Kidney capillary endothelial cell (primary cell): Measurements from ENCODE around the gene P2RX4.
"Not testable (repeated sequence)": the region's sequence is repeated elsewhere in the genome, so short reads cannot be mapped to it uniquely, and the experiment has no call there.

Experiments
- DNase-seq: peaks from one replicate; pipeline ENCODE4 v3.0.0-alpha.2; 2018; ENCODE audit warnings: low spot score

The P2RX4 gene

GRCh38 chr12:121241156-121241970 lies 31.4 kb downstream of the P2RX4 start:
- DNase-seq: no peak

- DNase-seq: no peak
Measured at GRCh38 chr12:121245031-121245430, 35.1 kb downstream of the P2RX4 start.

- DNase-seq: no peak
Measured at GRCh38 chr12:121245951-121246350, 36.0 kb downstream of the P2RX4 start.

GRCh38 chr12:121246893-121247557 lies 37.1 kb downstream of the P2RX4 start:
- no peak for DNase-seq

- no peak for DNase-seq
Measured at GRCh38 chr12:121248622-121249021, 38.7 kb downstream of the P2RX4 start.

- no peak for DNase-seq
Measured at GRCh38 chr12:121250359-121250758, 40.4 kb downstream of the P2RX4 start.

GRCh38 chr12:121251838-121252237 lies 41.9 kb downstream of the P2RX4 start:
- DNase-seq: no peak

GRCh38 chr12:121252712-121253345 lies 42.9 kb downstream of the P2RX4 start:
- no peak for DNase-seq

GRCh38 chr12:121253638-121254335 lies 43.9 kb downstream of the P2RX4 start:
- DNase-seq: no peak

GRCh38 chr12:121255433-121255832 lies 45.5 kb downstream of the P2RX4 start:
- DNase-seq: no peak

- not testable (repeated sequence) for DNase-seq
Measured at GRCh38 chr12:121257704-121258449, 47.9 kb downstream of the P2RX4 start.

GRCh38 chr12:121259074-121259473 lies 49.1 kb downstream of the P2RX4 start:
- DNase-seq: no peak

- no peak for DNase-seq
Measured at GRCh38 chr12:121260091-121260490, 50.2 kb downstream of the P2RX4 start.

GRCh38 chr12:121261398-121261797 lies 51.5 kb downstream of the P2RX4 start:
- DNase-seq: no peak

GRCh38 chr12:121263206-121263935 lies 53.4 kb downstream of the P2RX4 start:
- no peak for DNase-seq

GRCh38 chr12:121264135-121264534 lies 54.2 kb downstream of the P2RX4 start:
- no peak for DNase-seq

GRCh38 chr12:121264951-121265515 lies 55.1 kb downstream of the P2RX4 start:
- no peak for DNase-seq

- DNase-seq: no peak
Measured at GRCh38 chr12:121267822-121268221, 57.9 kb downstream of the P2RX4 start.

- DNase-seq: no peak
Measured at GRCh38 chr12:121273364-121273896, 63.5 kb downstream of the P2RX4 start.

GRCh38 chr12:121274036-121274763 lies 64.3 kb downstream of the P2RX4 start:
- no peak for DNase-seq
